H1 (cell line): Measurements from ENCODE around the gene GATB. TPM values are rescaled to one million over a fixed set of nuclear protein-coding genes. Genes with fewer than 3 reads are reported as not detected.

Source experiments
- CTCF ChIA-PET: fragments of 300-600 bp; sonication (Branson Sonifier 250); formaldehyde crosslinking; loops from one replicate; lab custom pipeline; 2021; ENCODE audit not compliant: partially characterized antibody; lab: Charles Lee
- POLR2A ChIA-PET: fragments of 300-600 bp; sonication (Branson Sonifier 250); formaldehyde crosslinking; loops from one replicate; lab custom pipeline; 2021; ENCODE audit warnings: inconsistent platforms; ENCODE audit not compliant: partially characterized antibody; lab: Charles Lee
- DNase-seq, 2 experiments: peaks; one replicate each; pipeline versions ENCODE4 v3.0.0 to v3.0.0-alpha.2; 2010 to 2022; ENCODE audit warnings: low spot score in 2 of 2, low read depth in 1 of 2, mixed read lengths in 1 of 2
- FAIRE-seq: peaks from 2 replicates; lab custom pipeline; 2011; peaks lifted over from hg19 to GRCh38; lab: Jason Lieb, UNC
- H2AFZ ChIP-seq: 2 replicates; pipeline ENCODE4 v1.8.1; 2012; ENCODE audit warnings: low read length, inconsistent platforms
- H2AK5ac ChIP-seq: 2 replicates; pipeline ENCODE4 v1.6.1; 2013; ENCODE audit warnings: low read depth, low read length
- H2BK120ac ChIP-seq: replicated peaks from 2 replicates; pipeline ENCODE3; 2013; ENCODE audit warnings: low read depth, low read length, inconsistent platforms
- H2BK12ac ChIP-seq: 2 replicates; pipeline ENCODE4 v1.6.1; 2013; ENCODE audit warnings: low read depth, low read length
- H2BK15ac ChIP-seq: 2 replicates; pipeline ENCODE4 v1.6.1; 2013; ENCODE audit warnings: low read length
- H2BK20ac ChIP-seq: 2 replicates; pipeline ENCODE4 v1.6.1; 2013; ENCODE audit warnings: low read length
- H2BK5ac ChIP-seq: 2 replicates; pipeline ENCODE4 v1.6.1; 2013; ENCODE audit warnings: low read depth, low read length
- H3K14ac ChIP-seq: 2 replicates; pipeline ENCODE4 v1.6.1; 2013; ENCODE audit warnings: inconsistent platforms; ENCODE audit not compliant: insufficient read length
- H3K18ac ChIP-seq: 2 replicates; pipeline ENCODE4 v1.6.1; 2013; ENCODE audit warnings: low read length; ENCODE audit errors: extremely low read depth
- H3K23ac ChIP-seq: 2 replicates; pipeline ENCODE4 v1.6.1; 2013; ENCODE audit warnings: inconsistent platforms; ENCODE audit not compliant: insufficient read length
- H3K23me2 ChIP-seq: 2 replicates; pipeline ENCODE4 v1.6.1; 2013; ENCODE audit warnings: low read depth, low read length
- H3K27ac ChIP-seq: 2 replicates; pipeline ENCODE4 v1.6.1; 2011; ENCODE audit warnings: low read depth, low read length, inconsistent platforms
- H3K27me3 ChIP-seq, 4 experiments: replicated peaks in 1 of 4; 1 replicate in 1 of 4; 2 replicates in 3 of 4; pipeline versions ENCODE4 v1.6.1 to v1.8.1; 2011 to 2013; ENCODE audit warnings: low read length in 3 of 4, mild to moderate bottlenecking in 3 of 4, inconsistent platforms in 2 of 4, mixed read lengths in 2 of 4, moderate library complexity in 1 of 4; ENCODE audit not compliant: control insufficient read depth in 3 of 4, insufficient read depth in 3 of 4; ENCODE audit errors: extremely low read depth in 1 of 4
- H3K36me3 ChIP-seq, 4 experiments: 2 replicates each; pipeline versions ENCODE4 v1.6.1 to v1.8.1; 2011 to 2013; ENCODE audit warnings: mild to moderate bottlenecking in 4 of 4, low read length in 3 of 4, moderate library complexity in 2 of 4, control low read depth in 1 of 4, inconsistent platforms in 1 of 4; ENCODE audit not compliant: insufficient read depth in 4 of 4, control insufficient read depth in 2 of 4
- H3K4ac ChIP-seq: replicated peaks from 2 replicates; pipeline ENCODE3; 2013; ENCODE audit warnings: low read length, low read depth, mixed read lengths, inconsistent platforms; ENCODE audit not compliant: insufficient read length
- H3K4me1 ChIP-seq, 4 experiments: replicated peaks in 1 of 4; 1 replicate in 1 of 4; 2 replicates in 3 of 4; pipeline versions ENCODE4 v1.6.1 to v1.8.1; 2011 to 2013; ENCODE audit warnings: low read length in 3 of 4, inconsistent platforms in 2 of 4, mixed read lengths in 1 of 4; ENCODE audit not compliant: insufficient read depth in 4 of 4, control insufficient read depth in 3 of 4
- H3K4me2 ChIP-seq, 2 experiments: 2 replicates each; pipeline versions ENCODE4 v1.6.1 to v1.8.1; 2011 to 2013; ENCODE audit warnings: low read depth in 2 of 2, low read length in 2 of 2, control low read depth in 1 of 2, inconsistent platforms in 1 of 2, mild to moderate bottlenecking in 1 of 2; ENCODE audit not compliant: insufficient read depth in 1 of 2
- H3K4me3 ChIP-seq, 4 experiments: fragments of 200-600, 300-600 bp in 1 of 4; sonication (generic), shearing (Covaris generic), sonication (Bioruptor Twin) in 1 of 4; 2 replicates each; pipeline versions ENCODE4 v1.5.1 to v1.8.1; 2011 to 2016; ENCODE audit warnings: low read length in 4 of 4, low read depth in 3 of 4, control low read depth in 2 of 4, inconsistent platforms in 2 of 4, mild to moderate bottlenecking in 2 of 4, mixed read lengths in 1 of 4, moderate library complexity in 1 of 4; ENCODE audit not compliant: insufficient read depth in 2 of 4; ENCODE audit errors: extremely low read depth in 1 of 4
- H3K56ac ChIP-seq: replicated peaks from 2 replicates; pipeline ENCODE3; 2013; ENCODE audit warnings: low read depth, mild to moderate bottlenecking, mixed read lengths, low read length, inconsistent platforms; ENCODE audit not compliant: insufficient read length
- H3K79me1 ChIP-seq: 2 replicates; pipeline ENCODE4 v1.6.1; 2013; ENCODE audit warnings: low read depth, low read length, control low read depth
- H3K79me2 ChIP-seq, 2 experiments: 2 replicates each; pipeline versions ENCODE4 v1.6.1 to v1.8.1; 2012 to 2013; ENCODE audit warnings: low read length in 2 of 2, mild to moderate bottlenecking in 2 of 2, inconsistent platforms in 1 of 2; ENCODE audit not compliant: insufficient read depth in 2 of 2, control insufficient read depth in 1 of 2
- H3K9ac ChIP-seq, 4 experiments: replicated peaks in 1 of 4; 1 replicate in 1 of 4; 2 replicates in 3 of 4; pipeline versions ENCODE4 v1.6.1 to v1.8.1; 2011 to 2013; ENCODE audit warnings: low read depth in 3 of 4, low read length in 3 of 4, control low read depth in 2 of 4, mild to moderate bottlenecking in 2 of 4, moderate library complexity in 2 of 4, inconsistent platforms in 1 of 4; ENCODE audit errors: extremely low read depth in 1 of 4
- H3K9me3 ChIP-seq, 2 experiments: 2 replicates each; pipeline versions ENCODE4 v1.6.1 to v1.8.1; 2012 to 2013; ENCODE audit warnings: mild to moderate bottlenecking in 2 of 2, moderate library complexity in 2 of 2, control low read depth in 1 of 2, inconsistent platforms in 1 of 2, low read depth in 1 of 2, low read length in 1 of 2, mixed read lengths in 1 of 2; ENCODE audit not compliant: insufficient read depth in 2 of 2
- H4K20me1 ChIP-seq, 2 experiments: replicated peaks in 1 of 2; 2 replicates each; pipeline versions ENCODE3 to v1.8.1; 2011 to 2013; ENCODE audit warnings: inconsistent platforms in 2 of 2, low read length in 2 of 2, mild to moderate bottlenecking in 1 of 2; ENCODE audit not compliant: insufficient read depth in 2 of 2, control insufficient read depth in 1 of 2
- H4K5ac ChIP-seq: 2 replicates; pipeline ENCODE4 v1.6.1; 2013; ENCODE audit warnings: low read length, low read depth, mixed read lengths, inconsistent platforms; ENCODE audit not compliant: insufficient read length
- H4K8ac ChIP-seq: 2 replicates; pipeline ENCODE4 v1.8.0; 2013; ENCODE audit warnings: mild to moderate bottlenecking, moderate library complexity, low read length, inconsistent platforms; ENCODE audit not compliant: insufficient read depth; ENCODE audit errors: extremely low read depth
- H4K91ac ChIP-seq: replicated peaks from 2 replicates; pipeline ENCODE3; 2013; ENCODE audit warnings: low read length, mixed read lengths, inconsistent platforms; ENCODE audit not compliant: insufficient read length
- CEBPB ChIP-seq: IDR thresholded peaks from 2 replicates; pipeline ENCODE4 v1.6.1; 2012; ENCODE audit warnings: low read depth, low read length
- CHD1 ChIP-seq: IDR thresholded peaks from 2 replicates; pipeline ENCODE4 v1.6.1; 2012; ENCODE audit warnings: low read depth, low read length, improper control_type of control experiment
- CREB1 ChIP-seq: IDR thresholded peaks from 2 replicates; pipeline ENCODE4 v1.6.1; 2012; ENCODE audit warnings: inconsistent platforms
- PHF8 ChIP-seq: fragments of 200-600 bp; sonication (generic); conservative IDR thresholded peaks from 2 replicates; pipeline ENCODE4 v1.7.1; 2012; ENCODE audit warnings: low read depth, mild to moderate bottlenecking, inconsistent platforms, low read length, moderate library complexity
- RAD21 ChIP-seq, 2 experiments: IDR thresholded peaks in 1 of 2; conservative IDR thresholded peaks in 1 of 2; 2 replicates each; pipeline ENCODE4 v1.6.1; 2011; ENCODE audit warnings: low read depth in 2 of 2, low read length in 2 of 2, improper control_type of control experiment in 1 of 2, inconsistent platforms in 1 of 2, mild to moderate bottlenecking in 1 of 2, moderate library complexity in 1 of 2
- SIX5 ChIP-seq: IDR thresholded peaks from 2 replicates; pipeline ENCODE4 v1.6.1; 2011; ENCODE audit warnings: mild to moderate bottlenecking, low read depth, low read length
- SP4 ChIP-seq: IDR thresholded peaks from 2 replicates; pipeline ENCODE4 v1.6.1; 2012; ENCODE audit warnings: low read length, inconsistent platforms
- TCF12 ChIP-seq: IDR thresholded peaks from 2 replicates; pipeline ENCODE4 v1.6.1; 2011; ENCODE audit warnings: low read depth, mild to moderate bottlenecking, low read length
- WGBS, 2 experiments: shearing (Covaris generic) in 1 of 2; methylation state at CpG; one replicate each; pipeline versions ENCODE4 v1.1.6 to v1.1.7; 2013 to 2015; ENCODE audit warnings: low lambda C conversion rate in 2 of 2, mixed read lengths in 2 of 2, inconsistent platforms in 1 of 2, low coverage in 1 of 2, missing lambda C conversion rate in 1 of 2; ENCODE audit not compliant: insufficient replicate concordance in 2 of 2, insufficient coverage in 1 of 2, insufficient read length in 1 of 2; ENCODE audit errors: extremely low coverage in 1 of 2, missing lambda C conversion rate in 1 of 2; 5-methylcytosine and 5-hydroxymethylcytosine counted together
- polyA plus RNA-seq, 7 experiments: library from polyadenylated mRNA; depleted of rRNA in 3 of 7; stranded (reverse) in 5 of 7; unstranded in 2 of 7; fragments of >200 nt in 5 of 7; fragments of 200-250 nt in 2 of 7; gene quantifications; 1 replicate in 5 of 7; 2 replicates in 1 of 7; 4 replicates in 1 of 7; pipeline versions ENCODE4 v1.2.1 to v1.2.3, GENCODE V29; 2011 to 2013; ENCODE audit warnings: missing spikeins in 2 of 7, mixed read lengths in 2 of 7
- total RNA-seq: library from RNA; stranded (reverse); fragmentation: NEBNext Ultra II Directional; extraction: Animal tissue kit (Norgen Biotek cat#: 25700); gene quantifications from 2 replicates; pipeline ENCODE4 v1.2.1, GENCODE V29; 2021
- TF ChIP-seq, protein P1 (sequence below), 3 experiments: IDR thresholded peaks; 1 replicate in 2 of 3; 2 replicates in 1 of 3; pipeline versions ENCODE4 v1.5.1 to v1.6.1; 2011; ENCODE audit warnings: low read length in 3 of 3, mild to moderate bottlenecking in 3 of 3, inconsistent platforms in 2 of 3, low read depth in 1 of 3, moderate library complexity in 1 of 3; ENCODE audit not compliant: insufficient read depth in 1 of 3; ENCODE audit errors: control extremely low read depth in 1 of 3

GATB gene
- total and polyA plus RNA-seq, 2 of the 8 experiments (the other 6 are each of a cell fraction or from before 2014, with no cell fraction given), result 15.3 to 18.0 TPM

DNA sequence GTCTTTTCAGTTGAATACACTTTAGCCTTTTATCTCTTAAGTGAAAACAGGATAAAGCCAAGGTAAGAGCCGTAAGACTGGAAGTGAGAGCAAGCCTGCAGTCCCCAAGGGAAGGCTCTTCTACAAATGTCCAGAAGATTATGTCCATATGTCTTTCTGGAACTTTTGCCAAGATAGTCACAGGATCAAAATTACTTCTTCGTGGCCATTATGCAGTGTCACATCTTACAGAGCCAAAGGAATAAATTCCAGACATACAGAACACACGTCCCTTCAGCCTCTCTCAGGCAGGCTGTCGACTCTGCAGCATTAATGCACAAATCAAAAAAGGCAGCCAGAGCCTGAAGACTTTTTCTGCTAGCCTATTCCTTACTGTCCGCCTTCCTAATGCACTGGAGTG, 10.9 kb upstream of the GATB start:
- Histone ChIP-seq H3K79me2 (no peaks in the 10 kb centered on the region), H3K79me1 (no peaks in the 10 kb centered on the region), H3K56ac (no peak overlapping the region), H3K27ac (no peak overlapping the region), H3K4me3 (no peak overlapping the region), H4K5ac (no peak overlapping the region), H3K4ac (no peak overlapping the region), H2BK15ac (no peak overlapping the region), H3K14ac (no peak overlapping the region), H4K91ac (no peak overlapping the region), H3K27me3 (no peaks in the 10 kb centered on the region), H2AFZ (no peak overlapping the region), H3K18ac (no peak overlapping the region), H2BK5ac (no peak overlapping the region), H3K36me3 (0 out of 8 replicates have a peak, but pooled peaks cover 0 to 3% (median 0%) of the 10 kb centered on the region in 4 experiments), H2AK5ac (no peak overlapping the region), H3K9ac (no peak overlapping the region), H2BK20ac (no peak overlapping the region), H2BK120ac (no peak overlapping the region), H3K23ac (no peak overlapping the region), H3K4me1 (no peaks in the 10 kb centered on the region; a peak in 2 of 7 replicates), H3K9me3 (peaks cover 12 to 22% of the 10 kb centered on the region in 2 experiments), H4K20me1 (no peaks in the 10 kb centered on the region), H3K4me2 (no peak overlapping the region), H2BK12ac (no peak overlapping the region), H4K8ac (no peak overlapping the region), H3K23me2 (no peaks in the 10 kb centered on the region)
- no peak for DNase-seq
- CTCF ChIA-PET, result no interaction called here
- TF ChIP-seq TCF12 (no peak), PHF8 (no peak), SIX5 (no peak), CREB1 (no peak), RAD21 (IDR thresholded peaks at IDR 0.05 in 1 of 2, conservative IDR thresholded peaks at IDR 0.05 in 1 of 2; ENCODE audit: low read depth in 2 of 2, low read length in 2 of 2) (no peak), CEBPB (no peak), CHD1 (no peak), SP4 (no peak)
- TF ChIP-seq, protein P1, sequence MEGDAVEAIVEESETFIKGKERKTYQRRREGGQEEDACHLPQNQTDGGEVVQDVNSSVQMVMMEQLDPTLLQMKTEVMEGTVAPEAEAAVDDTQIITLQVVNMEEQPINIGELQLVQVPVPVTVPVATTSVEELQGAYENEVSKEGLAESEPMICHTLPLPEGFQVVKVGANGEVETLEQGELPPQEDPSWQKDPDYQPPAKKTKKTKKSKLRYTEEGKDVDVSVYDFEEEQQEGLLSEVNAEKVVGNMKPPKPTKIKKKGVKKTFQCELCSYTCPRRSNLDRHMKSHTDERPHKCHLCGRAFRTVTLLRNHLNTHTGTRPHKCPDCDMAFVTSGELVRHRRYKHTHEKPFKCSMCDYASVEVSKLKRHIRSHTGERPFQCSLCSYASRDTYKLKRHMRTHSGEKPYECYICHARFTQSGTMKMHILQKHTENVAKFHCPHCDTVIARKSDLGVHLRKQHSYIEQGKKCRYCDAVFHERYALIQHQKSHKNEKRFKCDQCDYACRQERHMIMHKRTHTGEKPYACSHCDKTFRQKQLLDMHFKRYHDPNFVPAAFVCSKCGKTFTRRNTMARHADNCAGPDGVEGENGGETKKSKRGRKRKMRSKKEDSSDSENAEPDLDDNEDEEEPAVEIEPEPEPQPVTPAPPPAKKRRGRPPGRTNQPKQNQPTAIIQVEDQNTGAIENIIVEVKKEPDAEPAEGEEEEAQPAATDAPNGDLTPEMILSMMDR (IDR thresholded peaks at IDR 0.05; ENCODE audit: control extremely low read depth in 1 of 3, insufficient read depth in 1 of 3, low read depth in 1 of 3, low read length in 3 of 3), result no peak
- 96% methylated on average over 5 of the region's 5 CpGs; no CpG with 5 or more reads in 1 of the 2 experiments for WGBS, 2 experiments
- no peak for FAIRE-seq
- POLR2A ChIA-PET, result no interaction called here
